Kidney (tissue), 14 donors: Measurements from ENCODE around the gene AFF4. TPM values are rescaled to one million over a fixed set of nuclear protein-coding genes. Genes with fewer than 3 reads are reported as not detected.

Experiments used
- DNase-seq, 5 donors: peaks; one replicate each; pipeline ENCODE4 v3.0.0-alpha.2; 2013 to 2020
- FAIRE-seq: peaks from 2 replicates; lab custom pipeline; 2012; peaks lifted over from hg19 to GRCh38; lab: Jason Lieb, UNC
- H3K27ac ChIP-seq, 2 donors: one replicate each; pipeline ENCODE4 v1.7.0; 2013; ENCODE audit warnings: low read depth in 2 of 2, low read length in 2 of 2, inconsistent platforms in 1 of 2
- H3K27me3 ChIP-seq: one replicate; pipeline ENCODE4 v1.7.1; 2013; ENCODE audit warnings: low read length, inconsistent platforms; ENCODE audit not compliant: control insufficient read depth, insufficient read depth
- H3K36me3 ChIP-seq, 3 donors: one replicate each; pipeline versions ENCODE4 v1.7.0 to v1.7.1; 2013; ENCODE audit warnings: low read length in 3 of 3, control low read depth in 1 of 3, inconsistent platforms in 1 of 3; ENCODE audit not compliant: insufficient read depth in 3 of 3, control insufficient read depth in 2 of 3
- H3K4me1 ChIP-seq, 3 donors: one replicate each; pipeline versions ENCODE4 v1.7.0 to v1.7.1; 2013; ENCODE audit warnings: low read length in 3 of 3, inconsistent platforms in 1 of 3, low read depth in 1 of 3; ENCODE audit not compliant: control insufficient read depth in 2 of 3, insufficient read depth in 2 of 3
- H3K4me3 ChIP-seq, 3 donors: one replicate each; pipeline versions ENCODE4 v1.7.0 to v1.8.1; 2013; ENCODE audit warnings: low read length in 3 of 3, control low read depth in 1 of 3, inconsistent platforms in 1 of 3
- H3K9ac ChIP-seq, 3 donors: one replicate each; pipeline versions ENCODE4 v1.7.0 to v1.7.1; 2013; ENCODE audit warnings: low read length in 3 of 3, control low read depth in 1 of 3, inconsistent platforms in 1 of 3
- H3K9me3 ChIP-seq, 3 donors: one replicate each; pipeline versions ENCODE4 v1.7.0 to v1.7.1; 2013; ENCODE audit warnings: low read length in 3 of 3, control low read depth in 1 of 3, inconsistent platforms in 1 of 3; ENCODE audit not compliant: control insufficient read depth in 2 of 3, insufficient read depth in 1 of 3
- intact Hi-C: fragments of 100-400 bp; cut with DNase I; formaldehyde crosslinking; loops from one replicate; pipeline ENCODE4 v1.11.1; 2022
- polyA plus RNA-seq: library from polyadenylated mRNA; stranded (reverse); fragments of 350-450 nt; fragmentation: Illumina TruSeq; extraction: RNeasy Lipid Tissue Mini Kit (QIAGEN cat#74804); gene quantifications from one replicate; pipeline ENCODE4 v1.2.3, GENCODE V29; 2014; ENCODE audit warnings: low read depth, low replicate concordance; ENCODE audit not compliant: insufficient read depth
- total RNA-seq: library from RNA; stranded (reverse); fragmentation: NEBNext Ultra II Directional; extraction: Animal tissue kit (Norgen Biotek cat#: 25700); gene quantifications from one replicate; pipeline ENCODE4 v1.2.1, GENCODE V29; 2021
- TF ChIP-seq, protein P1 (sequence below): IDR thresholded peaks from 3 replicates; pipeline ENCODE4 v1.5.1; 2012; ENCODE audit warnings: mild to moderate bottlenecking, moderate library complexity, borderline replicate concordance; ENCODE audit not compliant: insufficient read depth; ENCODE audit errors: extremely low read depth
- donor health status: control.
- donor health status: control.
- donor health status: control.
- donor health status: control.
- donor health status: control.
- donor health status: DM: yes; HTN: yes; CAD: no.
- donor health status: Normal renal cell carcinoma (clear cell type).

AFF4 gene
- total and polyA plus RNA-seq, 2 donors from 2014 or later: 8.8 to 83.7 TPM

DNA sequence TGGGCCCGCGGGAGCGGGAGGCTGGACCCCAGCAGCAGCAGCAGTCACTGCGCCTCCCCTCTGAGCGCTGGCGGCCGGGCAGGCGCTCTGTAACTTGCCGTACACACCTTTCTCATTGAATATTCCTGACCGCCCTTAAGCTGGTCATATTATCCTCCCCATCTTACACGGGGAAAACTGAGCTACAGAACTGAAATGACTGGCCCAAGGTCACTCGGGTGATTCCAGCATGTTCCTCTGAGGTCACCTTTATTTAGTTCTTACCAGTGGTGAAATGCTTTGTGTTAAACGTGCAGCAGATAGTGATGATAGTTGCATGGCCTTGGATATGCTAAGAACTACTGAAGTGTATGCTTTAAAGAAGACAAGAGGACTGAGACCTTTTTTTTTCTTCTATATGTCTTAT lies 96.4 kb downstream of the AFF4 start:
- DNase-seq (no peak), FAIRE-seq (no peak)
- H3K36me3 ChIP-seq: peaks cover 3 to 25% (median 17%) of the 10 kb centered on the region in 3 donors
- H3K4me1 ChIP-seq: peaks cover 0 to 20% (median 10%) of the 10 kb centered on the region in 3 donors
- intact Hi-C loops: no loop called here
- H3K9ac ChIP-seq: peak overlapping the region; percentile 65 to 95 (median 72)
- no peaks in the 10 kb centered on the region for H3K9me3 ChIP-seq
- H3K27ac ChIP-seq: peak overlapping the region; percentile 89 to 94
- peak overlapping the region; percentile 88 to 93 (median 90) for H3K4me3 ChIP-seq
- TF ChIP-seq, protein P1, sequence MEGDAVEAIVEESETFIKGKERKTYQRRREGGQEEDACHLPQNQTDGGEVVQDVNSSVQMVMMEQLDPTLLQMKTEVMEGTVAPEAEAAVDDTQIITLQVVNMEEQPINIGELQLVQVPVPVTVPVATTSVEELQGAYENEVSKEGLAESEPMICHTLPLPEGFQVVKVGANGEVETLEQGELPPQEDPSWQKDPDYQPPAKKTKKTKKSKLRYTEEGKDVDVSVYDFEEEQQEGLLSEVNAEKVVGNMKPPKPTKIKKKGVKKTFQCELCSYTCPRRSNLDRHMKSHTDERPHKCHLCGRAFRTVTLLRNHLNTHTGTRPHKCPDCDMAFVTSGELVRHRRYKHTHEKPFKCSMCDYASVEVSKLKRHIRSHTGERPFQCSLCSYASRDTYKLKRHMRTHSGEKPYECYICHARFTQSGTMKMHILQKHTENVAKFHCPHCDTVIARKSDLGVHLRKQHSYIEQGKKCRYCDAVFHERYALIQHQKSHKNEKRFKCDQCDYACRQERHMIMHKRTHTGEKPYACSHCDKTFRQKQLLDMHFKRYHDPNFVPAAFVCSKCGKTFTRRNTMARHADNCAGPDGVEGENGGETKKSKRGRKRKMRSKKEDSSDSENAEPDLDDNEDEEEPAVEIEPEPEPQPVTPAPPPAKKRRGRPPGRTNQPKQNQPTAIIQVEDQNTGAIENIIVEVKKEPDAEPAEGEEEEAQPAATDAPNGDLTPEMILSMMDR: no peak
- no peaks in the 10 kb centered on the region for H3K27me3 ChIP-seq

DNA sequence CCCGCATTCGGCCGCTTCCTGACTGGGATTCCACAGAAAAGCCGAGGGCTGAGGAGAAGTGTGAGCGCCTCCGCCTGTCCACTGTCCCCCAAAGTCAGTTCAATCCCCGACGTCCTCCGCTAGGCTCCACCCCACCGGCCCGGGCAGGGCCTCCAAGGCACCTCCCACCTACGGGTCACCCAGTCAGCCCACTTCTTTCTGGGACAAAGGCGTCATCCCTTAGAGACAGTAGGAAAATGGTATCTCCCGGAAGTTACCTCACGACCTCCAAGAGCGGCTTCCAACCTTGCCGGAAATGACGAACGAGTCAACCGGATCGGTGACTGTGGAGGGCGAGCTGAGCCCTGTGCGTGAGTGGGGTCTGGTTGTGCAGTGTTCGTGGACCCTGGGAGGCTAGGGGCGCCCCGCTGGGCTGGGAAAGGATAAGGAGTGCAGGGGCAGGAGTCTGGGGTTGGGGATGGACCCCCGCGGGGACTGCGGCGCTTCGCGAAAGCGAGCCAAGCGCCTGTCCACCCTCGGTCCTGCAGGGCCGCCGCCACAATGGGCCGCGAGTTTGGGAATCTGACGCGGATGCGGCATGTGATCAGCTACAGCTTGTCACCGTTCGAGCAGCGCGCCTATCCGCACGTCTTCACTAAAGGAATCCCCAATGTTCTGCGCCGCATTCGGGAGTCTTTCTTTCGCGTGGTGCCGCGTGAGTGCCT lies 96.9 kb downstream of the AFF4 start, which contains the start of the genes GDF9 and UQCRQ:
GDF9 (minus strand) TSS at position 128 of the 704 bp plus-strand sequence. CDS start 1,936 bp downstream, outside the sequence.
UQCRQ (plus strand) TSS at position 301 of the 704 bp plus-strand sequence; CDS start at position 541, 240 bp downstream.
- TF ChIP-seq, protein P1: no peak
- Histone ChIP-seq H3K9ac (peak within 1 kb of the TSS; percentile 65 to 95 (median 72)), H3K9me3 (no peaks in the 10 kb centered on the region), H3K4me1 (peaks cover 0 to 15% (median 10%) of the 10 kb centered on the region in 3 donors), H3K36me3 (peaks cover 0 to 20% (median 13%) of the 10 kb centered on the region in 3 donors), H3K27ac (peak within 1 kb of the TSS; percentile 89 to 94), H3K4me3 (peak within 1 kb of the TSS; percentile 88 to 93 (median 90)), H3K27me3 (no peaks in the 10 kb centered on the region)
- DNase-seq: peak; percentile 98 to 100 (median 99)
- intact Hi-C loops: no loop called here
- FAIRE-seq: peak; percentile 95

DNA sequence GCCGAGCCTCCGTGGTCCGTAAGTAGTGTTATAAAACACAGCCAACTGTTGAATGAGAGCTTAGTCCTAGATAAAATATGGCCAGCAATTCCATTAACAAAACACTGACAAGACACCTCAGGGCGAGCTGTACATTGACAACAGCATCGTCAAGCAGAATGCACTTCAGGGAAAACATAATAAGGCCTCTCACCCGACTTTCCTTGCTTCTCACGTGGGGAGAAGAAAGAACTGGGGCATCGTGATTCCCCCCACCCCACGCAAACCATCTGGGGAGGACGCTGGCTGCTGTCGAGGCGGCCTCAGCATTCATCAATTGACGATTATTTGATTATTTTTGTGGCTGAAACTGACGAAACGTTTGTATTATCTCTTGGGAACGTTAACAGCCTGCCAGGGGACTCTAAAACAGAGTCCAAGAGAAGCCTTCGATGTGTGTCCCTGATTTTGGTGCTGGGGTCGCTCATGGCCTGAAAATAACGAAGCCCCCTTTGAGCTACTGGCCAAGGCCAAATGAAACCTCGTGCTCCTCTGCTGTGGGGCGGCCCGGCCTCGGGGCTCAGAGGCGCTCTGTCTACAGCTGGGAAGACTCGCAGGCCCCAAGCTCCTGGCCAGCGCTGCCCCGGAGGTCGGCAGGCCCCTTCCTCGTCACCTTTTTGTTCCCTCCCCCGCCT lies 97.6 kb downstream of the AFF4 start:
- no peaks in the 10 kb centered on the region for H3K27me3 ChIP-seq
- H3K4me3 ChIP-seq: peak overlapping the region; percentile 50 to 90 (median 88)
- FAIRE-seq (no peak), DNase-seq (no peak)
- intact Hi-C loops: no loop called here
- TF ChIP-seq, protein P1: no peak
- H3K4me1 ChIP-seq: peaks cover 0 to 15% (median 10%) of the 10 kb centered on the region in 3 donors
- H3K36me3 ChIP-seq: peaks cover 0 to 17% (median 13%) of the 10 kb centered on the region in 3 donors
- no peaks in the 10 kb centered on the region for H3K9me3 ChIP-seq
- H3K9ac ChIP-seq: peak overlapping the region; percentile 26 to 95 (median 65)
- H3K27ac ChIP-seq: peak overlapping the region; percentile 89 to 94
